NCI-H2196 (cell line): ENCODE measurements around the gene PRSS50.
A peak's percentile ranks its signal among the peaks of the same experiment; 100 is the strongest.

Experiments
- DNase-seq: peaks from one replicate; lab custom pipeline; 2025; ENCODE audit not compliant: unreplicated experiment; lab: John Stamatoyannopoulos, UW

PRSS50 gene

DNA sequence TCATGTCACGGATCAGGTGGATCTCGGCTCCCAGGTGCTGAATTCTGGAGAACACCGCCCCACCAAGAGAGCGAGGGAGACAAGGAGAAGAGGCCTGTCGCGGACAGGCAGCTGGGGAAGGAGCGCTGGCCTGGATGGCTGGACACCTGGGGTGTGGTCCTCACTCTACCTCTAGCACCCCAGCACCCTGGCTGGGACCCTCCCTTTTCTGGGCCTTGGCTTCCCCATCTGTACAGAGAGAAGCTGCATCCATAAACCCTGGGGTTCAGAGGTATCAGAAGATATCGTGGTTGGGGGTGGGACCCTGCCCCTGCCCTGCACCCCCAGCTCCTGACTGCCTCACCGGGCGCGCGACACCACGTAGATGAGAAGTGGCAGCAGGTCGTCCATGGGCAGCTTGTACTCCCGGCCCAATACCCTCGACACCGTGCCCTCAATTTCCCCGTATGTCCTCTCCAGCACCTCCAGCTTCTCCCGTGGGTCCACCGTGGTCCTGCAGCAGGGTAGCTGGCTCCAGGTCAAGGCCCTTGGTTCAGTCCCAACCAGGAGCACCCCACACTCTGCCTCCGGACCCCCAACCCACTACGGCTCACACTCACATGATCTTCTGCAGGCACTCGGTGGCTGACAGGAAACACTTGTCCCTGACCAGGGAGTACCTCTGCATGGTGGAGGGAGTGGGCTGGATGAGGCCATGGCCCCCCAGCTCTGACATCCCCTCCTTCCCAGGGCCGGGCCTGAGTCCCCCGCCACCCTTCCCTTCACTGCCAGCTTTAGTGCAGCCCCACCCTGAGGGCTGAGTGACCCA lies 45.9 kb downstream of the PRSS50 start:
- no peak for DNase-seq

DNA sequence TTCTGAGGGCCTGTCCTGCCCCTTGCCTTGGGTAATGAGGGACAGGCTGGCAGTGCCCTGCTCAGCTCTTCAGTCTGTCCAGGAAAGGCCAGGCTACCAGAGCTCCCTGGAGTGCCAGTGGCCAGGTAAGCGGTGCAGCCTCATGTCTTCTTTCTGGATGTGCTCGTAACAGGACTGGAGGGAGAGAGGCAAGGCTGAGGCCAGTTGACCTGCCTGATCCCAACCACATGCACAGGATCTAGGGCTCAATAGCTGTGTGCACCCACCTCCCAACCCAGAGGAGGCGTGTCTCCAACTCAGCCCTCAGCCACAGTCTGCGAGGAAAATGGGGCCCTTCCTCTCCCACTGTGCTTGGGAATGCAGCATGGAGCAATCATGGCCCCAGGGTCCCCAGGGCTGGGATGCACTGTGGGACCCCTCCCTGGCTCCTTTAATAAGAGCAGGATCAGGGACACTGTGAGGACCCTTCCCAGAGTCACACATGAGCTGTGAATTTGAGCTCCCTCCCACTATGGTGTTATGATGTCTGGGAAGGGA lies 46.7 kb downstream of the PRSS50 start:
- no peak for DNase-seq

DNA sequence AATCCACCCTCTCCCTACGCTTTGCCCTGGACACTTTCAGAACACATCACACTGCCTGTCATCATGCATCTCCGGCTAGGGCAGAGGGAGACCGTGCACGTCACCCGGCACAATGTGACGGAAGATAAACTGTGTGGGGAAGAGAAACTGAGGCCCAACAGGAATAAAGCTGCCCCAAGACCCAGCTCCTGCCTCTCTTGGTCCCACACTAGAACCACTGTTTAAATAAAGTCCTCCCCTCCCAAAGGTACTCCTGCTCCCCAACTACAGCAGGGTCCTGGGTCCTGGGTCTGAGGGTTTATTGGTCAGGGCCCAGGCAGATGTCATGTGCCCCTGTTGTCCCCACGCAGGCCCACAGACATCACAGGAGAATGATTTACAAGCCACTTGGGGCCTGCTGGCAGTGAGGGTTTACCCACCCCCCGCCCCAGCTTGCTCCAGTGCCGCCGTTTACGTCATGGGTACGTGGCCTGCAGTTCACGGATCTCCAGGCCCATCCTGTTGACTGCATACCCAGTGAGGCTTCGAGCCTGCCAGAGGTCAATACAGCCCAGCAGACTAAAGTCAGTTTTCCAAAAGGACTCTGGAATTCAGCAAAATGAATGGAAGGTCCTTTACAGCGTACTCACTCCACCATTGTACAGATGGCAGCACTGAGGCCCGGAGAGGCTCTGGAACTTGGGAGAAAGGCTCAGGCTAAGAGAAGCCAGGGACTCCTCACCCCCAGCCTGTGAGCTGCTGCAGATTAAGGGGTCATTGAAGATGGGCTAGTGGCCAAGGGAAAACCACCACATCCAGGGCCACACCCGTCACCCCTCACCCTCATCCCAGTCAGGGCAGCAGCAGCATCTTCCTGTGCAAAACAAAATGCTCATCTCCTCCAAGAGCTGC lies 47.4 kb downstream of the PRSS50 start:
- no peak for DNase-seq

DNA sequence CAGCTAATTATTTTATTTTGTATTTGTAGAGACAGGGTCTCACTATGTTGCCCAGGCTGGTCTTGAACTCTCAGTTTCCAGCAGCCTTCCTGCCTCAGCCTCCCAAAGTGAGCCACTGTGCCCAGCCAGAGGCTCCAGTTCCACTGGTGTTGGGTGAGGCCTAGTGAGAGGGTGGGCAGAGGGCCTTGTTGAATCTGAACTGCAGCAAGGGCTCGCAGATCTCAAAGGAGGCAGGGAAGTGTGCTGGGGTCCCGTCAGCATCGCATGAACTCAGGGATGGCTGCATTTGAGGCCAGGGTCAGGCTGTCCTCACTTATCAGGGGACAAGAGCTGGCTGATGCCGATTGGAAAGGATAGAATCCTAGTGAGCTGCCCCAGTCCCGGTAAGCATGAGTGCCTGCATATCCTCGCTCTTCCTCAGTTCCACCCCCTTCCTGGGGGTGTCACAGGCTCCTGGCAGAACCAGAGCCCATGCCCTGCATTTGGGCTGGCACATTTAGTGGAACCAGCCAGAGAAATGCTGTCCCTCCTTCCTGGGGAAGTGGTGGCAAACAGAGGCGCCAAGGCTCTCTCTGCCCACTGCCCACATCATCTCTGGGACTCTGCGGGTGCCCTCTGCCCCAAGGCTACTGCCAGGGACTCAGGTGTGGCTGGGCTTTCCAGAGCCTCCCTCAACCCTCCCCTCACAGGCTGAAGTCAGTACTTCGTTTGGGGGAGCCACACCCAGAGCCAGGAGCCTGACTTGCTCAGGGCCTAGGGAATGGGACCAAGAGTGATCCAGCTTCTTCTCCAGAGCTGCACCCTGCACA lies 48.3 kb downstream of the PRSS50 start:
- no peak for DNase-seq

DNA sequence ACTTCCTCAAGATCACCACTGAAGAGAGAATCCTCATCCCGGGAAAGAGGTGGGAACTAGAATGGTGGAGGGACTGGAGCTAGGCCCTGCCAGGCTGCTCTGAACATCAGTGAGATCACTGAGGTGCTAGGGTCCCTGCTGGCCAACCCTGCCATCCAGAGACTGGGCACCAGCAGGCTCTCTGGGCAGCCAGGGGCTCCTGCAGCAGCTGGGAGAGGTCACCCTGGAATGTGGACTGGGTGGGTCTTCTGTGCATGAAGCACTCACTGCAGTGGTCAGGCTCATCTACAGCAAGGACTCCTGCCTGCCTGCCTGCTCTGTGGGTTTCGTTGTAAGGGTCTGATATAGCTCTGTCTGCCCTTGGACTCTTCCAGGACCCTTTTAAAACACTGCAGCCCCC lies 49.1 kb downstream of the PRSS50 start:
- DNase-seq = no peak

DNA sequence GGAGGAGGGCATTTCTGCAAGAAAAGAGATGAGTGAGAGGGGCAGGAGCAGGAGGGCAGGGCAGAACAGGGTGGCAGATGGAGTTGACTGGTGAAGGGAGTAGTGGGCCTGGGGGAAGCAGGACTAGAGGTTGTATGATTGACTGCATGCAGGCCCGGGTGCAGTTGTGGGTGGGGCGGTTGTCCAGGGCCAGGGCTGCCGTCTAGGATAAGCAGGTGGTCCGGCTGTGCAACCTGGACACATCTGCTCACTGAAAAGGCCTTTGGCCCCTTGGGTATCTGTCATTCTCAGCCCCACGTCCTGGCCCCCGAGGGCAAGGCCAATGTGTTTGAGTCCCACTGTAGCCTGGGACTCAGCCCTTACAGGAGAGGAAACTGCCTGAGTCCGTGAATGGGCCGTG lies 49.6 kb downstream of the PRSS50 start:
- no peak for DNase-seq

DNA sequence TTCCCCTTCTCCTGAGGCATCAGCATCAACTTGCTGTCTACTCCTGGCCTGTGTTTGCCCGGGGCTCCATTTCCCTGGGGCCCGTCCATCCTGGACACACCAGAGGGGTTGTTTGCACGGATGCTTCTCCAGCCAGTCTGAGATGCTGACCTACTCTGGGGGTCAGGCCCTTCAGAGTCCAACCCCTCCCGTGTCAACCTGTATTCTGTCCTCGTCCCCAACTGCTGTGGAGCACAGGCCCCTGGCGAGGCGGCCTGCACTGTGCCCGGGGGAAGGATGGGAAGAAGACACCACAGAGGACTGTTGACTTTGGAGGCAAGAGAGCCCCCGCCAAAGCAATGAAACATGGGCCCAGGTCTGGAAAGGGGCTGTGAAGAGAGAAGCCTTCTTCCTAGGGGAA lies 50.0 kb downstream of the PRSS50 start:
- no peak for DNase-seq

DNA sequence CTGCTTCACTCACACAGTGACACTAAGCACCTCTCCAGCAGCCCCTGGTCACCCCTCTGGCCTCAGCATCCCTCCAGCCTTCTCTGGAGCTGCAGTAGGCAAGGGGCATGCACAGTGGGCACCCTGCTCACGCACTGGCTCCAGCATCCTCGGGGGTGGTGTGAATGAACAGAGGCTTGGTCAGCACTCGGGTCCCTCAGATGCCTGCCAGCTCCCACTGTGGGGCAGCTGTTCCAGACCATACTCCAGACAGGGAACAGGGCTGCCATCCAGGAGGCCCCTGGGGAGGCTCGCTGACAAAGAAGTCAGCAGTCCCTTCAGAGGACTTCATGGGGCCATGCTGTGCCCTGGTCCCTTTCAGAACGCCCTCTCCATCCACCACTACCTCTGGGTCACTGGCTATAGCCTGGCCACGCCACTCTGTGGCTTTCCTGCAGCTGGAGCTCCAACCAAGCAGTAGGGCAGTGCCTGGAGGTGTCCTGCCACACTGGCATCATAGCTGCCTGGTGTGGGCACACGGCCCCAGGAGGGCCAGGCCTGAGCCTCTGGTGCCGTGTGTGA lies 50.5 kb downstream of the PRSS50 start:
- DNase-seq = no peak

DNA sequence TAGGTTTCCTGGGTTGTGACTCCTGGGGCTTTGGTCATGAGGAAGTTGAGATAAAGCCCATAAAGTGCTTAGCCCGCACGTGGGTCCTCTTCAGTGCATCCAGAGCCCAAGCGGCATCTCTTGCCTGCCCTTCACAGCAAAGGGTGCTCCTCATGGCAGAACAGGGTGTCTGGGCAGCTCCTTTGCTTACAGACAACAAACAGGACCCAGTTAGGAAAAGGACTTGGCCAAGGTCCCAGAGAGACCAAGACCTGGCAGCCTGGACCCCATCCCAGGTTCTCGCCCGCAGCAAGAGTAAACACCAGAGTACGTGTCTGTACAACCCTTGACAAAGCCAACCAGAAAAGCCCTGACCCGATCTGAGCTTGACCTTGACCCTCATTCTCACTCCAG lies 51.2 kb downstream of the PRSS50 start:
- DNase-seq = peak; percentile 27

DNA sequence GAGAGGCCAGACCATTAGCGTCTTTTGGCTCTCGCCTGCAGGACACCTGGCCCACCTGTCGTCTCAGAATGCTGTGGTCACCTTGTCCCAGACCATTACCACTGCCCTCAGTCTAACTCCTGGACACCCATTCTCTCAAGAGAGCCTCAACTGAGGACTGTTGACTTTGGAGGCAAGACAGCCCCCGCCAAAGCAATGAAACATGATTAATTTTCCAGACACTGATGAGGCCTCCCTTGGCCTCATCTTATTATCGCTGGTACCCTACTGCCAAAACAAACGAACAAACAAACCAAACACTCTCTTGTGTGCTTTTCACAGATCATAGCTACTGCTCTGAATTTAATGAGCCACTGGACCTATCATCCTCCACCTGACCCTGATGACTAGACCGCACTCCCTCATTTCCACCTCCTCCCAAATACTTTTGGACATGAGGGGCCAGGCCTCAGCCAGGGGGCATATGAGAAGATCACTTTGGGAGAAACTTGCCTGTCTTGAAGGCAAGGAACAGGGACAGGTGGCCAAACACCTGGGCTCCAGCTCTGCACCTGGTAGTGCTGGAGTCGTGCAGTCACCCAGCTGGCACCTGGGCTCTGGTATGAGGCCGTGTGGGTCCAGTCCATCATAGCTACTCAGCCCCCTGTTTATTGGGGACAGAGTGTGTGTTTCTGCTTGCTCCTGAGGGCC lies 51.8 kb downstream of the PRSS50 start:
- peak; percentile 36 for DNase-seq

DNA sequence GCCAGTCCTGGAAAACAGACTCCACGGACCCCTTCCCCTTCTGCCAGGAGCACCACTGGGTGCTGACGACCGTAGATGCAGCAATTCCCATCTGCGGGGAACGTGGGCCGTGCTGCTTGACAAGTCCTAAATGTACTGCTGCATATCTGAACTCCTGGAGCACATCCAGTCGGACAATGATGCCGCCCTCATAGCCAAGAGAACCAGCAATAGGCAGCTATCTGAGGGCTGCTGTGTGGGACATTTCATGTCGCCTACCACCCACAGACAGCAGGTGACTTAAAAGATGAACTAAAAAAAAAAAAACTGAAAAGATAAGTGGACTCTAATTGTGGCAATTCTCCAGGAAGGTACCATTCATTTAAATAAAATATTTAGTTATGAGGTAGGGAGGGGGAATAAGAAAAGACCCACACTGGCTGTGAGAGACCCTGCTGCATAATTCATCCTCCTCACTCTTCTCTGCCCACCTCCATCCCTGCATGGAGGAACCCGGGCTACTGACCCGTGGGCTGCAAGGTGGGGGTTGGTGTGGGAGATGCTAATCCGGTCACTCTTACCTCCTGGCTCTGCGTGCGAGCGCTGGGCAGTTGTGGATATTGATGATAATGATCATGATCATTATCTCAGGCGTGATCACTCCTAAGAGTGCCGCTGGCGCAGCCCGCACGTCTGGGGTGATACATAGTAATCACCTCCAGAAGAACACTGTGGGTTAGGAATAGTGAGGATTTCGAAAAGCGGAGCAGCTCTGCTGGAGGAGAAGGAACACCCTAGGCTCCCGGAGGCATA lies 52.5 kb downstream of the PRSS50 start:
- no peak for DNase-seq

DNA sequence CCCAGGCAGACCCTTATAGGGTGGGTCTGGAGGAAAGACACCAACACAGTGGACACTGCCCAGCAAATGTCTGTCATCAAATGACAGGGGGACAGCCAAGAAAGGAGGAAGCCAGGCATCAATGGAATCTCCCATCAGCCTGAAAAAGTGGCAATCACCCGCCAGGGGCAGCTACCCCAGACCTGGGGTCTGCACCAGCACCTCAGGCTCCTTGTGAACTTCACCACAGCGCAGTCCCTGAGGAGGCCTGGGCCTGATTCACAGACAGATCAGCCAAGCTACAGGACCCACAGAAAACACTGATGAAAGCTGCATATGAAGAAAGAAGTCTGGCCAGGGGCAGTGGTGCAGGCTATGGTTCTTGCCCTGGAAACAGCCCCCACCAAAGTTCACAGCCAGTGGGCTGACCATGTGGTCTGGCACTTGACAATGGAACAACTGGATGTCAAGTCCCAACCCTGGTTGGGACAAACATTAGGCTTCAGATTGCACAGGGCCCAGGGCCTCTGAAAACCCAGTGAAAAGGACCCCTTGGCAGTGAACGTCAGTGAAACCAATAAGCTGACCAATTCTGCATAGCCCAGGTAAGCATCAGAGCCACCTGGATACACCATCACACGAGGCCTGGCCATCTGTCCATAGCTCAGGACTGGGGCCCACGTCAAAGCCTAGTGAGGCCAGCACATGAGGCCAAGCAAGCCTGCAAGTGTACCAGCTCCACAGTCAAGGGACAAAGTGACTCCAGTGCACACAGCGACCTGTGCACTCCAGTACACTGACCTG lies 53.3 kb downstream of the PRSS50 start:
- DNase-seq = no peak

DNA sequence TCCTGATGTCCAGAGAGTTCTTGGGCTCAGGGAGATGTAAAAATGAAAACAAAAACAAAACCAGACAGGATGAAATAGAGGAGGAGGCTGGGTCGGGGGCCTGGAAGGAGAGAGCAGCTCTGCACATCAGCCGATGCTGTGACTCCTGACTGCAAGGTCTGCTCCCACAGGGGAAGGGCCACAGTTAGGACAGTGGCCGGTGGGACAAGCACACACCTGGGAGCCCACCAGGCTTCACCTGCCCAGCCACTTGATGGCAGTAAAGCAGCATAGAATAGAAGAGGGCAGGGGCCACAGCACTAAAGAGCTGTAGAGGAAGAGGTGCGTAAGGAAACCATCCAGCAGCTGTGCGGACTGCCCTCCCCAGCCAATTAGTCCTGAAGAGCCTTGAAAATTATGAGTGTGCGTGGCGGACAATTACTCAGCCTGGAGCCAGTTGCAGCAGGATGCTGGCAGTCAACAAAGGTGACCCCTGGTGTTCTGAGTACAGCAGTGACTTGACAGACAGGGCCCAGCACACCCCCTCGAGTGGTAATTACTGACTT lies 54.0 kb downstream of the PRSS50 start:
- DNase-seq = peak; percentile 57

DNA sequence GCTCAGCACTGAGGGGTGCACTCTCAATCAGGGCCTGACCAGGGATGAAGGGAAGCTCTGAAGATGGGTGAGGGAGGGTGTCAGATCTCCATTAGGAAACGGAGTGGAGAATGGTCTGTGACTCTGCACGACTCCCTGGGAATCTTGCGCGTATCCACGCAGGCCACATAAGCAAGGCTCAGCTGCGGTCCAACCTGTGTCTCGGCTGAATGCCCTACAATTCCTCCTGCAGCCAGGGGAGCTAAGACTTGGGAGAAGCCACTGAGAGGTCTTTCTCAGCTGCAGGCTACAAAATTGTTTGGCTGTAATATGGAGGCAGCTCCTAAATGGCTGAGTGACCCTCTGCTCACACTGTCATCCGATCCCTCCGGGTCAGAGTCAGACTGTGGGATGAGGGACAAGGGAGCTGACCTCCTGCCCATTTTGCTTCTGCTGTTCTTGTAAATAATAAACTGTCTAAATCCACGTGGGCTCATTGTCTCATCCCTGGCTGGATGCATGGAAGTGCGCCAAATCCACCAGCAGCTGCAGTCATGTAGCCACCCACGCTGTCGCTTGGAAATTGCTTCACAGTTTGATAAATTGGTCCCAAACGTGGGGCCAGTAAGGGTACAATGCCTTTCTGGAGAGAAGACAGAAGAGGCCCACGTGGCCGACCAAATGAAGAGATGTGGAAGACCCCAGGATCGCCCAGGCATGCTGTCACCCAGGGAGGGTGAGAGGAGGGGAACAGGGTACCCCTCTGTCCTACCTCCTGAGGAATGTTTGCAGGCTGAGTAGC lies 54.7 kb downstream of the PRSS50 start:
- peak; percentile 7 for DNase-seq
